ENCODE results near the gene ADAMTSL4.

ADAMTSL4 gene

DNA sequence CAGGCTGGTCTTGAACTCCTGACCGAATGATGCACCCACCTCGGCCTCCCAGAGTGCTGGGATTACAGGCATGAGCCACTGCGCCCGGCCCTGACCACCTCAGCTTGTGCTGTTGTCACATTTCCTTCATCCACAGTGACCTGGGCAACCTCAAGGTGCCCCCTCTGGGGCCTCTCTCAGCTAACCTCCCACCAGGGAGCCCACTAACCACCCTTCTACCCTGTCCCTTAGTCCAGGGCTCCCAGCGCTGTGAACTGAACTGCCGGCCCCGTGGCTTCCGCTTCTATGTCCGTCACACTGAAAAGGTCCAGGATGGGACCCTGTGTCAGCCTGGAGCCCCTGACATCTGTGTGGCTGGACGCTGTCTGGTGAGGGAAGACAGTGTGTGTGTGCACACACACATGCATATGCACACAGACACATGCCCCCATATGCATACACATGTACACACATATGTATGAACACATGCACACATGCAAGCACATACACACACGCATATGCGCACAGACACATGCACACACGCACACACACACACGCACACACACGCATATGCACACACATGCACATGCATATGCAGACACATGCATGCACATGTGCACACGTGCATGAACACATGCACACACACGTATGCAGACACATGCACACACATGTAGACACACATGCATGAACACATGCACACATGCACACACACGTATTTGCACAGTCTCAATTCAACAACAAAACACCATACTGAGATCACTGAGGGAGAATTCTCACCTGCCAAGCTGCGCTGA, 6.2 kb downstream of the ADAMTSL4 start:
- DNase-seq (ENCODE audit: low read depth), result no peak
- TF ChIP-seq, protein P1, sequence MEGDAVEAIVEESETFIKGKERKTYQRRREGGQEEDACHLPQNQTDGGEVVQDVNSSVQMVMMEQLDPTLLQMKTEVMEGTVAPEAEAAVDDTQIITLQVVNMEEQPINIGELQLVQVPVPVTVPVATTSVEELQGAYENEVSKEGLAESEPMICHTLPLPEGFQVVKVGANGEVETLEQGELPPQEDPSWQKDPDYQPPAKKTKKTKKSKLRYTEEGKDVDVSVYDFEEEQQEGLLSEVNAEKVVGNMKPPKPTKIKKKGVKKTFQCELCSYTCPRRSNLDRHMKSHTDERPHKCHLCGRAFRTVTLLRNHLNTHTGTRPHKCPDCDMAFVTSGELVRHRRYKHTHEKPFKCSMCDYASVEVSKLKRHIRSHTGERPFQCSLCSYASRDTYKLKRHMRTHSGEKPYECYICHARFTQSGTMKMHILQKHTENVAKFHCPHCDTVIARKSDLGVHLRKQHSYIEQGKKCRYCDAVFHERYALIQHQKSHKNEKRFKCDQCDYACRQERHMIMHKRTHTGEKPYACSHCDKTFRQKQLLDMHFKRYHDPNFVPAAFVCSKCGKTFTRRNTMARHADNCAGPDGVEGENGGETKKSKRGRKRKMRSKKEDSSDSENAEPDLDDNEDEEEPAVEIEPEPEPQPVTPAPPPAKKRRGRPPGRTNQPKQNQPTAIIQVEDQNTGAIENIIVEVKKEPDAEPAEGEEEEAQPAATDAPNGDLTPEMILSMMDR (IDR thresholded peaks at IDR 0.05; ENCODE audit: low read depth, low read length), result no peak
- TF ChIP-seq, protein P2, sequence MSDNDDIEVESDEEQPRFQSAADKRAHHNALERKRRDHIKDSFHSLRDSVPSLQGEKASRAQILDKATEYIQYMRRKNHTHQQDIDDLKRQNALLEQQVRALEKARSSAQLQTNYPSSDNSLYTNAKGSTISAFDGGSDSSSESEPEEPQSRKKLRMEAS (IDR thresholded peaks at IDR 0.05; ENCODE audit: low read depth, low read length), result peak; percentile 49
- TF ChIP-seq POLR2A (IDR thresholded peaks at IDR 0.05; ENCODE audit: extremely low read depth, insufficient read length) (no peak), MYC (IDR thresholded peaks at IDR 0.05; ENCODE audit: low read depth, low read length) (no peak)
- no peak overlapping the region for H3K4me3 ChIP-seq (ENCODE audit: low read depth, low read length)

DNA sequence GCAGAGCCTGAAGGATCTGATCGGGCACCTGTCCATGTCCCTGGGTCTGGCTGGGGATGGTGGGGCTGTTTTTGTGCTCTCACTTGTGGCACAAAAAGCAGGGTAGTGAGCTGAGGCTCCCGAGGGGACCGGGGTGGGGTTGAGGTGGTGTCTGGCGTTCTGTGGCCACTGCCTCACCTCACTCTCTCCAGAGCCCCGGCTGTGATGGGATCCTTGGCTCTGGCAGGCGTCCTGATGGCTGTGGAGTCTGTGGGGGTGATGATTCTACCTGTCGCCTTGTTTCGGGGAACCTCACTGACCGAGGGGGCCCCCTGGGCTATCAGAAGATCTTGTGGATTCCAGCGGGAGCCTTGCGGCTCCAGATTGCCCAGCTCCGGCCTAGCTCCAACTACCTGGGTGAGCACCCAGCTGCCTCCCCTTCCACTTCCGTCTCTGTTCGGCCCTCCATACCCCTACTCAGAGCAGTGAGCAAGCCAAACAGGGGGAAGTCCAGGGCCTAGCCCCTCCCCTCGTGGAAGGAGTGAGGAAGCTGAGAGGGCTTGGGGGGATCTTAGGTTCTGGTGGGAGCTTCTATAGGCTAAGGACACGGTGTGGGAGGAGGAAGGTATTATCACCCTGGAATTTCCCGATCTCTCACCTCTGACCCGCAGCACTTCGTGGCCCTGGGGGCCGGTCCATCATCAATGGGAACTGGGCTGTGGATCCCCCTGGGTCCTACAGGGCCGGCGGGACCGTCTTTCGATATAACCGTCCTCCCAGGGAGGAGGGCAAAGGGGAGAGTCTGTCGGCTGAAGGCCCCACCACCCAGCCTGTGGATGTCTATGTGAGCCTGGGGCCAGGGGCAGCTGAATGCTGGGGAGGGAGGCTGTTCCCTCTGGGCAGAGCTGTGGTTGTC, 7.0 kb downstream of the ADAMTSL4 start:
- H3K4me3 ChIP-seq (ENCODE audit: low read depth, low read length), result no peak overlapping the region
- DNase-seq (ENCODE audit: low read depth), result no peak
- TF ChIP-seq MYC (IDR thresholded peaks at IDR 0.05; ENCODE audit: low read depth, low read length) (no peak), POLR2A (IDR thresholded peaks at IDR 0.05; ENCODE audit: extremely low read depth, insufficient read length) (no peak)
- TF ChIP-seq, protein P1 (IDR thresholded peaks at IDR 0.05; ENCODE audit: low read depth, low read length), result no peak
- TF ChIP-seq, protein P2 (IDR thresholded peaks at IDR 0.05; ENCODE audit: low read depth, low read length), result no peak

DNA sequence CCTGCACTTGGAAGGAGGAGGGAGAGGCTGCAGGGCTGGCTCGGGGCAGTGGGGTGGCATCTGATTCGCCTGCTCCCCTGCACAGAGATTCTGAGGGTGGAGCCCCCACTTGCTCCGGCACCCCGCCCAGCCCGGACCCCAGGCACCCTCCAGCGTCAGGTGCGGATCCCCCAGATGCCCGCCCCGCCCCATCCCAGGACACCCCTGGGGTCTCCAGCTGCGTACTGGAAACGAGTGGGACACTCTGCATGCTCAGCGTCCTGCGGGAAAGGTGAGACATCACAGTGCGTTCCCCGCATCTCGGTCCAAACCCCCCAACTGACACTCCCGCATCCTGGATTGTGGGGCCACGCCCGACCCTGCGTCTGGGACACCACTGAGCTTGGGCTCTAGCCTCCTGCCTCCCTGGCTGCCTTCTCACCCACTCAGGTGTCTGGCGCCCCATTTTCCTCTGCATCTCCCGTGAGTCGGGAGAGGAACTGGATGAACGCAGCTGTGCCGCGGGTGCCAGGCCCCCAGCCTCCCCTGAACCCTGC, 7.9 kb downstream of the ADAMTSL4 start:
- no peak overlapping the region for H3K4me3 ChIP-seq (ENCODE audit: low read depth, low read length)
- no peak for DNase-seq (ENCODE audit: low read depth)
- TF ChIP-seq, protein P2 (IDR thresholded peaks at IDR 0.05; ENCODE audit: low read depth, low read length), result no peak
- TF ChIP-seq, protein P1 (IDR thresholded peaks at IDR 0.05; ENCODE audit: low read depth, low read length), result no peak
- no peak for TF ChIP-seq POLR2A (IDR thresholded peaks at IDR 0.05; ENCODE audit: extremely low read depth, insufficient read length)
- TF ChIP-seq MYC (IDR thresholded peaks at IDR 0.05; ENCODE audit: low read depth, low read length), result no peak

DNA sequence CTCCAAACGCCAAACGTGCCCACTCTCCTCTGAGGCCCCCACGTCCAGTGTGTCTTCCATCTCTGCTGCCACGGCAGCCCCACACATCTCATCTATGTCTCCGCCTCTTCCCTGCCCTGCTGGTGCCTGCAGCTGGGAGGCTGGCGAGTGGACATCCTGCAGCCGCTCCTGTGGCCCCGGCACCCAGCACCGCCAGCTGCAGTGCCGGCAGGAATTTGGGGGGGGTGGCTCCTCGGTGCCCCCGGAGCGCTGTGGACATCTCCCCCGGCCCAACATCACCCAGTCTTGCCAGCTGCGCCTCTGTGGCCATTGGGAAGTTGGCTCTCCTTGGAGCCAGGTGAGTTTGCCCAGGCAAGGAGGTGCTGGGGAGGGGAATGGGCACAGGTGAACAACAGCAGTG, 8.6 kb downstream of the ADAMTSL4 start:
- TF ChIP-seq, protein P1 (IDR thresholded peaks at IDR 0.05; ENCODE audit: low read depth, low read length), result no peak
- no peak for TF ChIP-seq MYC (IDR thresholded peaks at IDR 0.05; ENCODE audit: low read depth, low read length)
- TF ChIP-seq, protein P2 (IDR thresholded peaks at IDR 0.05; ENCODE audit: low read depth, low read length), result no peak
- no peak for TF ChIP-seq POLR2A (IDR thresholded peaks at IDR 0.05; ENCODE audit: extremely low read depth, insufficient read length)
- no peak overlapping the region for H3K4me3 ChIP-seq (ENCODE audit: low read depth, low read length)
- DNase-seq (ENCODE audit: low read depth), result no peak

DNA sequence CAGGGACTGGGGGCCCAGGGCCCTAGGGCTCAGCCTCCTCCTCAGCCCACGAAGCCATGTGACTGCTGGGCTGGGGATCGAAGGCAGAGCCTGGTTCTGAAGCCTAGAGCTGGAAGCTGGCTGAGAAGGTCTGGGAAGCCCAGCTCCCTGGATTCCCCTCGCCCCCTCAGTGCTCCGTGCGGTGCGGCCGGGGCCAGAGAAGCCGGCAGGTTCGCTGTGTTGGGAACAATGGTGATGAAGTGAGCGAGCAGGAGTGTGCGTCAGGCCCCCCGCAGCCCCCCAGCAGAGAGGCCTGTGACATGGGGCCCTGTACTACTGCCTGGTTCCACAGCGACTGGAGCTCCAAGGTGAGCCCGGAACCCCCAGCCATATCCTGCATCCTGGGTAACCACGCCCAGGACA, 9.1 kb downstream of the ADAMTSL4 start:
- TF ChIP-seq MYC (IDR thresholded peaks at IDR 0.05; ENCODE audit: low read depth, low read length) (no peak), POLR2A (IDR thresholded peaks at IDR 0.05; ENCODE audit: extremely low read depth, insufficient read length) (no peak)
- TF ChIP-seq, protein P1 (IDR thresholded peaks at IDR 0.05; ENCODE audit: low read depth, low read length), result no peak
- TF ChIP-seq, protein P2 (IDR thresholded peaks at IDR 0.05; ENCODE audit: low read depth, low read length), result no peak
- no peak for DNase-seq (ENCODE audit: low read depth)
- H3K4me3 ChIP-seq (ENCODE audit: low read depth, low read length), result no peak overlapping the region

All from NB4 (cell line).